Measurements from ENCODE around the gene C1orf226.

GRCh38 chr1:162388615-162389014, 7.1 kb downstream of the C1orf226 start:
- TF ChIP-seq CTCF (IDR thresholded peaks at IDR 0.05 in 2 of 3, conservative IDR thresholded peaks at IDR 0.05 in 1 of 3; ENCODE audit: control insufficient read depth in 2 of 3, extremely low read depth in 1 of 3, insufficient read depth in 1 of 3, low read depth in 3 of 3, low read length in 3 of 3) (no peak), SMC3 (IDR thresholded peaks at IDR 0.05; ENCODE audit: borderline replicate concordance, low read length) (no peak), PRDM15 (CRISPR knock-in tag; IDR thresholded peaks at IDR 0.05) (no peak), POLR2AphosphoS5 (IDR thresholded peaks at IDR 0.05; ENCODE audit: low read length) (no peak), USF1 (IDR thresholded peaks at IDR 0.05; ENCODE audit: borderline replicate concordance, extremely low read length, insufficient read depth, low read depth, low read length) (no peak), ASH2L (IDR thresholded peaks at IDR 0.05; ENCODE audit: borderline replicate concordance, low read depth) (no peak), RCOR1 (conservative IDR thresholded peaks at IDR 0.05; ENCODE audit: low read depth, low read length) (no peak), RBBP5 (conservative IDR thresholded peaks at IDR 0.05) (no peak)
